GM12878 (cell line): ENCODE measurements around the gene TRAF5. TPM values are rescaled to one million over a fixed set of nuclear protein-coding genes. Genes with fewer than 3 reads are reported as not detected.

ENCODE experiments used
- ATAC-seq: fragments of 200-7000 bp; cut with Tn5 transposase; 3 replicates; pipeline ENCODE4 v1.9.1; 2020; ENCODE audit warnings: mild to moderate bottlenecking, moderate library complexity
- BruUV-seq: library from RNA; stranded (reverse); fragments of 400-500 nt; replicated peaks from 2 replicates; lab custom pipeline; 2021; lab: Mats Ljungman, UMichigan
- CTCF ChIA-PET: fragments of 300-600 bp; sonication (Branson Sonifier 250); formaldehyde crosslinking; extraction: SDS; loops from one replicate; lab custom pipeline; 2021; ENCODE audit warnings: inconsistent platforms; lab: Yijun Ruan, JAX
- POLR2A ChIA-PET: fragments of 350-600 bp; formaldehyde crosslinking; extraction: SDS; loops from one replicate; lab custom pipeline; 2021; ENCODE audit warnings: inconsistent platforms; lab: Charles Lee
- RAD21 ChIA-PET: fragments of 300-600 bp; sonication (Branson Sonifier 250); formaldehyde crosslinking; loops from one replicate; lab custom pipeline; 2023; ENCODE audit warnings: antibody characterized with exemption; ENCODE audit not compliant: unreplicated experiment; lab: Charles Lee
- SMC1A ChIA-PET: fragments of 300-600 bp; sonication (Branson Sonifier 250); formaldehyde crosslinking; loops from one replicate; lab custom pipeline; 2023; ENCODE audit not compliant: unreplicated experiment, uncharacterized antibody; lab: Charles Lee
- DNase-seq: peaks from one replicate; pipeline ENCODE4 v3.0.0-alpha.2; 2011; ENCODE audit warnings: low read depth, low spot score
- FAIRE-seq: peaks from 3 replicates; lab custom pipeline; 2011; peaks lifted over from hg19 to GRCh38; lab: Jason Lieb, UNC
- H2AFZ ChIP-seq: 2 replicates; pipeline ENCODE4 v1.6.0; 2011; ENCODE audit warnings: low read depth, low read length, control low read depth; ENCODE audit not compliant: control insufficient read depth
- H3K27ac ChIP-seq: 2 replicates; pipeline ENCODE4 v1.5.1; 2011; ENCODE audit warnings: control low read depth; ENCODE audit not compliant: control insufficient read depth, insufficient read depth
- H3K27me3 ChIP-seq, 2 experiments: replicated peaks in 1 of 2; 2 replicates each; pipeline versions ENCODE4 v1.6.0 to v1.6.1; 2011; ENCODE audit warnings: low read length in 1 of 2; ENCODE audit not compliant: control insufficient read depth in 2 of 2, insufficient read depth in 2 of 2
- H3K36me3 ChIP-seq, 2 experiments: 2 replicates each; pipeline ENCODE4 v1.5.1; 2011; ENCODE audit warnings: low read length in 1 of 2; ENCODE audit not compliant: control insufficient read depth in 2 of 2, insufficient read depth in 2 of 2
- H3K4me1 ChIP-seq: 2 replicates; pipeline ENCODE4 v1.6.1; 2011; ENCODE audit warnings: mild to moderate bottlenecking, low read length, moderate library complexity, mixed read lengths; ENCODE audit not compliant: control insufficient read depth, insufficient read depth
- H3K4me2 ChIP-seq: 2 replicates; pipeline ENCODE4 v1.6.0; 2011; ENCODE audit warnings: control low read depth; ENCODE audit not compliant: control insufficient read depth, insufficient read depth
- H3K4me3 ChIP-seq: fragments of 200-600 bp; sonication (generic); 2 replicates; pipeline ENCODE4 v1.5.1; 2016
- H3K79me2 ChIP-seq: 2 replicates; pipeline ENCODE4 v1.6.0; 2011; ENCODE audit warnings: low read length; ENCODE audit not compliant: control insufficient read depth, insufficient read depth
- H3K9ac ChIP-seq: 2 replicates; pipeline ENCODE4 v1.8.0; 2011; ENCODE audit warnings: low read length, control low read depth, mixed read lengths; ENCODE audit not compliant: control insufficient read depth, insufficient read depth
- H3K9me3 ChIP-seq: replicated peaks from 3 replicates; pipeline ENCODE4 v1.5.1; 2011; ENCODE audit warnings: mild to moderate bottlenecking, low read length; ENCODE audit not compliant: control insufficient read depth, insufficient read depth
- H4K20me1 ChIP-seq: 2 replicates; pipeline ENCODE4 v1.6.0; 2011; ENCODE audit not compliant: control insufficient read depth, insufficient read depth
- ATF2 ChIP-seq: IDR thresholded peaks from 2 replicates; pipeline ENCODE4 v1.6.1; 2012; ENCODE audit warnings: low read length, inconsistent platforms
- CHD1 ChIP-seq: IDR thresholded peaks from 2 replicates; pipeline ENCODE4 v1.6.1; 2012; ENCODE audit warnings: low read depth, low read length, improper control_type of control experiment
- EED ChIP-seq: sonication (generic); IDR thresholded peaks from 2 replicates; pipeline ENCODE4 v1.6.1; 2016; ENCODE audit warnings: antibody characterized with exemption, low read depth
- FOXM1 ChIP-seq: IDR thresholded peaks from 2 replicates; pipeline ENCODE4 v1.6.1; 2012; ENCODE audit warnings: low read depth, mild to moderate bottlenecking, inconsistent platforms, low read length, moderate library complexity
- KAT2A ChIP-seq: conservative IDR thresholded peaks from 2 replicates; pipeline ENCODE4 v1.6.1; 2011; ENCODE audit warnings: low read depth, low read length; ENCODE audit not compliant: control insufficient read depth
- MYB ChIP-seq: fragments of 150-350 bp; IDR thresholded peaks from 2 replicates; pipeline ENCODE4 v1.6.1; 2014; ENCODE audit warnings: mild to moderate bottlenecking, low read depth, low read length, borderline replicate concordance
- PKNOX1 ChIP-seq: fragments of 450-650 bp; IDR thresholded peaks from 2 replicates; pipeline ENCODE4 v1.6.1; 2016; ENCODE audit warnings: mild to moderate bottlenecking
- PML ChIP-seq: IDR thresholded peaks from 2 replicates; pipeline ENCODE4 v1.6.1; 2012; ENCODE audit warnings: low read length, inconsistent platforms
- TBL1XR1 ChIP-seq: IDR thresholded peaks from 2 replicates; pipeline ENCODE4 v1.6.1; 2012; ENCODE audit warnings: low read depth, low read length, improper control_type of control experiment
- TCF12 ChIP-seq: IDR thresholded peaks from 2 replicates; pipeline ENCODE4 v1.6.1; 2011; ENCODE audit warnings: low read depth, mild to moderate bottlenecking, low read length
- ZBED1 ChIP-seq: IDR thresholded peaks from 2 replicates; pipeline ENCODE4 v1.6.1; 2016; ENCODE audit warnings: borderline replicate concordance
- ZNF217 ChIP-seq: fragments of 450-650 bp; IDR thresholded peaks from 2 replicates; pipeline ENCODE4 v1.6.1; 2017; ENCODE audit warnings: antibody characterized with exemption, mild to moderate bottlenecking
- ZNF384 ChIP-seq: IDR thresholded peaks from 2 replicates; pipeline ENCODE4 v1.6.1; 2012; ENCODE audit warnings: low read depth, mild to moderate bottlenecking, low read length, improper control_type of control experiment, borderline replicate concordance
- WGBS: methylation state at CpG from one replicate; pipeline ENCODE4 v1.1.6; 2016; ENCODE audit warnings: low lambda C conversion rate; ENCODE audit not compliant: insufficient replicate concordance, insufficient coverage; ENCODE audit errors: missing lambda C conversion rate; 5-methylcytosine and 5-hydroxymethylcytosine counted together
- in situ Hi-C: fragments of 300-500 bp; cut with MboI; formaldehyde crosslinking; loops from 9 replicates; pipeline ENCODE4 v1.14.3; 2018; ENCODE audit warnings: mixed read lengths
- intact Hi-C: fragments of 100-400 bp; cut with micrococcal nuclease; formaldehyde crosslinking; loops from one replicate; pipeline ENCODE4 v1.14.2; 2022; ENCODE audit not compliant: unreplicated experiment
- polyA plus RNA-seq, 11 experiments: library from polyadenylated mRNA; depleted of rRNA in 4 of 11; unstranded in 6 of 11; stranded (reverse) in 5 of 11; fragments of >200 nt; fragmentation: Nextera tagmentation in 4 of 11; fragmentation: Illumina TruSeq in 1 of 11; extraction: Ambion mirVana in 4 of 11; extraction: Trizol in 1 of 11; gene quantifications; 1 replicate in 1 of 11; 2 replicates in 10 of 11; pipeline versions ENCODE4 v1.2.1 to v1.2.3, GENCODE V29; 2011 to 2016; ENCODE audit warnings: inconsistent platforms in 2 of 11, missing spikeins in 2 of 11, low read depth in 1 of 11
- total RNA-seq, 4 experiments: library from RNA; depleted of rRNA in 3 of 4; stranded (reverse); fragments of >200 nt in 3 of 4; fragmentation: Illumina TruSeq in 1 of 4; extraction: Trizol in 1 of 4; gene quantifications; 2 replicates each; pipeline versions ENCODE4 v1.2.1 to v1.2.3, GENCODE V29; 2013 to 2021
- TF ChIP-seq, protein P1 (sequence below): IDR thresholded peaks from 2 replicates; pipeline ENCODE4 v1.6.1; 2011; ENCODE audit warnings: low read depth, low read length, improper control_type of control experiment, borderline replicate concordance

TRAF5 gene
- total and polyA plus RNA-seq, 10 of the 15 experiments (the other 5 are each of a cell fraction or from before 2014, with no cell fraction given): 10.6 to 36.5 (median 26.3) TPM

DNA sequence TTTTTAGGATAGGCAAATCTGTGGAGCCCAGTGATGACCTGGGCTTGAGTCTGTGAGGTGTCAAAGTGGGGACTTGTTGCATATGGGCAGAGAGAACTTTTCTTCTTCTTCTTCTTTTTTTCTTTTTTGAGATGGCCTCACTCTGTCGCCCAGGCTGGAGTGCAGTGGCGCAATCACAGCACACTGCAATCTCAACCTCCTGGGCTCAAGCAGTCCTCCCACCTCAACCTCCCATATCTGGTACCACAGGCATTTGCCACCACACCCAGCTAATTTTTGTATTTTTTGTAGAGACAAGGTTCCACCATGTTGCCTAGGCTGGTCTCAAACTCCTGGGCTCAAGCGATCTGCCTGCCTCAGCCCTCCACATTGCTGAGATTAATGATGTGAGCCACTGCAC, 85.0 kb downstream of the TRAF5 start:
- BruUV-seq: no TSS peak
- ChIA-PET POLR2A (no interaction called here), SMC1A (no interaction called here), CTCF (interaction anchor here (1.7 kb wide), 1 partner anchor 11 kb away, joined by 5 read pairs; no protein-coding TSS in a partner anchor), RAD21 (no interaction called here)
- FAIRE-seq (no peak), DNase-seq (no peak), ATAC-seq (no peak)
- H3K79me2 ChIP-seq: no peaks in the 10 kb centered on the region
- no peak overlapping the region for H3K4me3 ChIP-seq
- H3K36me3 ChIP-seq: no peaks in the 10 kb centered on the region
- H2AFZ ChIP-seq: no peak overlapping the region
- intact Hi-C loops (no loop called here), in situ Hi-C loops (no loop called here)
- no peak overlapping the region for H3K9ac ChIP-seq
- no peaks in the 10 kb centered on the region for H3K4me1 ChIP-seq
- TF ChIP-seq, protein P1, sequence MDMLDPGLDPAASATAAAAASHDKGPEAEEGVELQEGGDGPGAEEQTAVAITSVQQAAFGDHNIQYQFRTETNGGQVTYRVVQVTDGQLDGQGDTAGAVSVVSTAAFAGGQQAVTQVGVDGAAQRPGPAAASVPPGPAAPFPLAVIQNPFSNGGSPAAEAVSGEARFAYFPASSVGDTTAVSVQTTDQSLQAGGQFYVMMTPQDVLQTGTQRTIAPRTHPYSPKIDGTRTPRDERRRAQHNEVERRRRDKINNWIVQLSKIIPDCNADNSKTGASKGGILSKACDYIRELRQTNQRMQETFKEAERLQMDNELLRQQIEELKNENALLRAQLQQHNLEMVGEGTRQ: no peak
- TF ChIP-seq KAT2A: no peak
- no peak for TF ChIP-seq ZNF384
- no peak for TF ChIP-seq MYB
- TF ChIP-seq EED: no peak
- TF ChIP-seq ZBED1: no peak
- no peak for TF ChIP-seq TBL1XR1
- TF ChIP-seq PKNOX1: no peak
- TF ChIP-seq ZNF217: no peak
- TF ChIP-seq ATF2: no peak
- no peak for TF ChIP-seq PML
- TF ChIP-seq CHD1: no peak
- no peak for TF ChIP-seq FOXM1
- TF ChIP-seq TCF12: no peak
- no peaks in the 10 kb centered on the region for H3K27me3 ChIP-seq
- no peak overlapping the region for H3K27ac ChIP-seq
- H3K9me3 ChIP-seq: no peaks in the 10 kb centered on the region
- WGBS: 93% methylated on average over 3 of the region's 3 CpGs
- no peak overlapping the region for H3K4me2 ChIP-seq
- no peaks in the 10 kb centered on the region for H4K20me1 ChIP-seq
